Mesangial cell (primary cell): ENCODE measurements around the gene H2AZ1. TPM values are rescaled to one million over a fixed set of nuclear protein-coding genes. Genes with fewer than 3 reads are reported as not detected.

Source experiments
- total RNA-seq: library from RNA; depleted of rRNA; stranded (reverse); fragments of >200 nt; gene quantifications from 2 replicates; pipeline ENCODE4 v1.2.3, GENCODE V29; 2015

Gene H2AZ1
- total RNA-seq, result 126 and 746 TPM in 2 replicates

GRCh38 chr4:99949999-99950912 is at the start of gene H2AZ1:
H2AZ1 (minus strand) TSS chr4:99950275; CDS start chr4:99950170, 105 bp downstream.

GRCh38 chr4:99946356-99947189 is 3.5 kb downstream of the H2AZ1 start, which contains the start of gene DNAJB14:
DNAJB14 (minus strand) TSS chr4:99946618; CDS start chr4:99946571, 47 bp downstream.

Other genes with a start within 250 kb of the H2AZ1 start
- under 0.01 TPM in 1 of 2 replicates, not detected in the other for gene DAPP1, start 133.4 kb downstream of the H2AZ1 start, total RNA-seq
- 24.1 and 33.2 TPM in 2 replicates for gene LAMTOR3, start 55.8 kb downstream of the H2AZ1 start, total RNA-seq
- gene DNAJB14, start 3.7 kb downstream of the H2AZ1 start, total RNA-seq, result 8.1 and 10.0 TPM in 2 replicates
- 0.16 and 0.38 TPM in 2 replicates for gene DDIT4L, start 240.2 kb upstream of the H2AZ1 start, total RNA-seq